HG02870 (cell line): ENCODE data around the gene INHBE.
"Not testable (repeated sequence)": the region's sequence is repeated elsewhere in the genome, so short reads cannot be mapped to it uniquely, and the experiment has no call there.

Source experiments
- ATAC-seq: cut with Tn5 transposase; IDR thresholded peaks from one replicate; pipeline ENCODE4 v1.9.1; 2021; ENCODE audit warnings: mild to moderate bottlenecking, moderate library complexity; ENCODE audit not compliant: unreplicated experiment

INHBE gene

GRCh38 chr12:57441393-57441792 lies 13.7 kb upstream of the INHBE start:
- not testable (repeated sequence) for ATAC-seq

GRCh38 chr12:57441846-57442427 lies 13.2 kb upstream of the INHBE start:
- no peak for ATAC-seq

GRCh38 chr12:57444337-57444736 lies 10.8 kb upstream of the INHBE start:
- ATAC-seq, result not testable (repeated sequence)

GRCh38 chr12:57444744-57445143 lies 10.4 kb upstream of the INHBE start:
- ATAC-seq, result no peak

GRCh38 chr12:57446292-57446960 lies 8.7 kb upstream of the INHBE start:
- no peak for ATAC-seq

GRCh38 chr12:57448669-57449068 lies 6.4 kb upstream of the INHBE start:
- no peak for ATAC-seq

GRCh38 chr12:57449375-57449774 lies 5.7 kb upstream of the INHBE start:
- no peak for ATAC-seq

GRCh38 chr12:57450057-57450456 lies 5.0 kb upstream of the INHBE start:
- no peak for ATAC-seq

GRCh38 chr12:57451233-57451778 lies 3.8 kb upstream of the INHBE start:
- no peak for ATAC-seq

- ATAC-seq, result no peak
These were observed 2.7 kb upstream of the INHBE start for GRCh38 chr12:57452181-57452936.

GRCh38 chr12:57452937-57453509 lies 2.1 kb upstream of the INHBE start:
- ATAC-seq, result no peak

- ATAC-seq, result no peak
These were observed 918 bp upstream of the INHBE start for GRCh38 chr12:57454213-57454565.

GRCh38 chr12:57455374-57456144 lies 452 bp downstream of the INHBE start:
- no peak for ATAC-seq

GRCh38 chr12:57456145-57456700 lies 1.1 kb downstream of the INHBE start:
- no peak for ATAC-seq

- no peak for ATAC-seq
These were observed 1.8 kb downstream of the INHBE start for GRCh38 chr12:57456737-57457490.

GRCh38 chr12:57458665-57459054 lies 3.6 kb downstream of the INHBE start:
- ATAC-seq, result no peak

GRCh38 chr12:57459055-57459749 lies 4.1 kb downstream of the INHBE start:
- ATAC-seq, result peak; percentile 49

- no peak for ATAC-seq
These were observed 4.8 kb downstream of the INHBE start, which contains the start of gene GLI1 for GRCh38 chr12:57459750-57460467. TSS of gene GLI1 (plus strand) at chr12:57459785. CDS start at chr12:57463692, 3,907 bp downstream.

- no peak for ATAC-seq
These were observed 5.3 kb downstream of the INHBE start for GRCh38 chr12:57460468-57460784.
